Measurements from ENCODE around the gene TM9SF2. TPM values are rescaled to one million over a fixed set of nuclear protein-coding genes. Genes with fewer than 3 reads are reported as not detected.

Gene TM9SF2
- total RNA-seq, 1 experiment from 2014 or later = 67.9 TPM

- ATAC-seq = peak; percentile 71
- TF ChIP-seq POLR2AphosphoS5 (IDR thresholded peaks at IDR 0.05; ENCODE audit: low read depth, low read length) = no peak
- TF ChIP-seq CTCF (IDR thresholded peaks at IDR 0.05) = no peak
- no peak for TF ChIP-seq SIN3A (IDR thresholded peaks at IDR 0.05; ENCODE audit: borderline replicate concordance, insufficient read depth, low read depth, low read length)
- TF ChIP-seq TCF7L2 (IDR thresholded peaks at IDR 0.05; ENCODE audit: low read depth, low read length) = no peak
- no peak for TF ChIP-seq REST (IDR thresholded peaks at IDR 0.05; ENCODE audit: insufficient read depth in 1 of 2, low read depth in 2 of 2, low read length in 1 of 2)
- no peak overlapping the region for H3K4me3 ChIP-seq (ENCODE audit: low read depth in 2 of 2, low read length in 2 of 2)
- CTCF ChIA-PET = interaction anchor here (0.6 kb wide), 1 partner anchor 285 kb away, joined by 3 read pairs; no protein-coding TSS in a partner anchor
- no peaks in the 10 kb centered on the region for H3K27me3 ChIP-seq (ENCODE audit: control insufficient read depth, insufficient read depth, low read length)
- no peaks in the 10 kb centered on the region for H3K36me3 ChIP-seq (ENCODE audit: control insufficient read depth, insufficient read depth, low read length)
- no peak for DNase-seq (ENCODE audit: low read depth, low spot score)
- POLR2A ChIA-PET = no interaction called here
- in situ Hi-C loops (cut with HindIII; ENCODE audit: low pct_unique_long_range_greater_than_20kb, low sequenced_read_pairs) = no loop called here
- BruUV-seq (replicated peaks) = no TSS peak
- no peak overlapping the region for H3K27ac ChIP-seq (ENCODE audit: low read length)
- intact Hi-C loops (cut with micrococcal nuclease; ENCODE audit: unreplicated experiment) = no loop called here
- H3K4me1 ChIP-seq (ENCODE audit: control insufficient read depth, insufficient read depth, low read length) = no peaks in the 10 kb centered on the region
- H3K9me3 ChIP-seq (ENCODE audit: control insufficient read depth, insufficient read depth, low read depth, low read length) = no peaks in the 10 kb centered on the region
Measured at GRCh38 chr13:99467764-99468163, 33.5 kb upstream of the TM9SF2 start.

- ATAC-seq (no peak), DNase-seq (ENCODE audit: low read depth, low spot score) (no peak)
- POLR2A ChIA-PET = no interaction called here
- in situ Hi-C loops (cut with HindIII; ENCODE audit: low pct_unique_long_range_greater_than_20kb, low sequenced_read_pairs) = no loop called here
- intact Hi-C loops (cut with micrococcal nuclease; ENCODE audit: unreplicated experiment) = no loop called here
- Histone ChIP-seq H3K4me1 (ENCODE audit: control insufficient read depth, insufficient read depth, low read length) (no peaks in the 10 kb centered on the region), H3K36me3 (ENCODE audit: control insufficient read depth, insufficient read depth, low read length) (no peaks in the 10 kb centered on the region), H3K4me3 (ENCODE audit: low read depth in 2 of 2, low read length in 2 of 2) (no peak overlapping the region), H3K9me3 (ENCODE audit: control insufficient read depth, insufficient read depth, low read depth, low read length) (no peaks in the 10 kb centered on the region), H3K27me3 (ENCODE audit: control insufficient read depth, insufficient read depth, low read length) (no peaks in the 10 kb centered on the region), H3K27ac (ENCODE audit: low read length) (no peak overlapping the region)
- BruUV-seq (replicated peaks) = no TSS peak
- TF ChIP-seq SIN3A (IDR thresholded peaks at IDR 0.05; ENCODE audit: borderline replicate concordance, insufficient read depth, low read depth, low read length) (no peak), CTCF (IDR thresholded peaks at IDR 0.05) (no peak), TCF7L2 (IDR thresholded peaks at IDR 0.05; ENCODE audit: low read depth, low read length) (no peak), POLR2AphosphoS5 (IDR thresholded peaks at IDR 0.05; ENCODE audit: low read depth, low read length) (no peak), REST (IDR thresholded peaks at IDR 0.05; ENCODE audit: insufficient read depth in 1 of 2, low read depth in 2 of 2, low read length in 1 of 2) (no peak)
- CTCF ChIA-PET = no interaction called here
Measured at GRCh38 chr13:99469041-99469440, 32.2 kb upstream of the TM9SF2 start.

Measured in Panc1 (cell line).